ENCODE results near the gene CHCHD3. TPM values are rescaled to one million over a fixed set of nuclear protein-coding genes. Genes with fewer than 3 reads are reported as not detected.

The CHCHD3 gene
- total and polyA plus RNA-seq, 9 of the 15 experiments (the other 6 are each of a cell fraction or from before 2014, with no cell fraction given): 66.2 to 279 (median 204) TPM

DNA sequence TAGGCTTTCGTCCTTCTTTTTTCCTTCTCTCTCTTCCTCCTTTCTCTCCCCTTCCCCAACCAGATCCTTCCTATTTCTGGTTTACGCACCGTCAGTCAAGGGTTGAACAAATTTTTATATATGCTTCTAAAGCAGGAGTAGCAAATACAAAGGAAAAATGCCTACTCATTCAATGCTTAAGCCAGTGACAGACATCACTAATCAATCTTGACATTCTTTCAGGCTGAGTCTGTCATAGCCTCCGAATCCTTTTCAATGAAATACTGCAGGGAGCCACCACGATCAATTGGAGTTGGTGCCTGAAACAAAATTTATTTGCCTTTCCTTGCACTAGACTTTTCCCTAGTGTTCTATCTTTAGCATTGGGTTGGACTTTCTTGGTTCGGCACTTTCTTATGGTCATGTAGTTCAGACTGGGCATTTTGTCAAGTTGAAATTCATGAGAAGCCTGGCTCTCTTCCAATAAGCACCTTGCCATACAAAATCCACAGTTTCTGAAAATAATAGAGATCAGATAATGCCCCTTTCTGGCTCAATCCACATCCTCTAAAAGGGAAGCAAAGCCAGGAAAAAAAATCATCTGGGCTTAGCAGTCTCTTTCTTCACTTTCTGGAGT lies 266.1 kb downstream of the CHCHD3 start:
- Histone ChIP-seq H3K27me3 (ENCODE audit: control insufficient read depth in 2 of 2, insufficient read depth in 2 of 2, low read length in 2 of 2) (no peaks in the 10 kb centered on the region), H3K4me1 (replicated peaks in 1 of 2; ENCODE audit: control insufficient read depth in 2 of 2, insufficient read depth in 2 of 2, low read length in 2 of 2) (peaks cover 3 to 5% of the 10 kb centered on the region in 2 experiments; a peak in 2 of 5 replicates), H3K4me3 (no peak overlapping the region), H2AFZ (ENCODE audit: low read depth, low read length) (no peak overlapping the region), H3K27ac (ENCODE audit: extremely low read depth, low read depth, low read length) (peak overlapping the region; percentile 5; the same call in 1 of the 3 replicates), H3K4me2 (ENCODE audit: insufficient read depth, low read length) (no peak overlapping the region), H4K20me1 (replicated peaks; ENCODE audit: control insufficient read depth, insufficient read depth, low read length) (peaks cover 4% of the 10 kb centered on the region; the same call in 1 of the 2 replicates), H3K9me1 (ENCODE audit: control insufficient read depth, insufficient read depth, low read length) (no peaks in the 10 kb centered on the region), H3K9me3 (replicated peaks; ENCODE audit: control insufficient read depth, insufficient read depth, low read depth, low read length) (no peaks in the 10 kb centered on the region), H3K36me3 (ENCODE audit: control insufficient read depth, insufficient read depth, low read length) (peaks cover 7% of the 10 kb centered on the region; the same call in 2 of the 3 replicates), H3K79me2 (ENCODE audit: control insufficient read depth, insufficient read depth, low read length) (no peaks in the 10 kb centered on the region), H3K9ac (ENCODE audit: insufficient read depth in 1 of 2, low read depth in 2 of 2, low read length in 2 of 2) (no peak overlapping the region)
- peak in 2 of 4 experiments; percentile 14 to 34 for DNase-seq (ENCODE audit: extremely low read depth in 1 of 4, low spot score in 3 of 4)
- 59% methylated on average over 6 of the region's 6 CpGs for WGBS (ENCODE audit: insufficient coverage, low coverage, missing lambda C conversion rate)
- ChIA-PET CTCF (ENCODE audit: low intra/inter-chr PET ratio) (no interaction called here), POLR2A (no interaction called here)
- no TSS peak for BruUV-seq (replicated peaks)
- peak; percentile 88 for ATAC-seq
- intact Hi-C loops (cut with micrococcal nuclease) (no loop called here), in situ Hi-C loops (cut with MboI) (no loop called here)
- peak; percentile 56 for FAIRE-seq
- TF ChIP-seq, protein P1, sequence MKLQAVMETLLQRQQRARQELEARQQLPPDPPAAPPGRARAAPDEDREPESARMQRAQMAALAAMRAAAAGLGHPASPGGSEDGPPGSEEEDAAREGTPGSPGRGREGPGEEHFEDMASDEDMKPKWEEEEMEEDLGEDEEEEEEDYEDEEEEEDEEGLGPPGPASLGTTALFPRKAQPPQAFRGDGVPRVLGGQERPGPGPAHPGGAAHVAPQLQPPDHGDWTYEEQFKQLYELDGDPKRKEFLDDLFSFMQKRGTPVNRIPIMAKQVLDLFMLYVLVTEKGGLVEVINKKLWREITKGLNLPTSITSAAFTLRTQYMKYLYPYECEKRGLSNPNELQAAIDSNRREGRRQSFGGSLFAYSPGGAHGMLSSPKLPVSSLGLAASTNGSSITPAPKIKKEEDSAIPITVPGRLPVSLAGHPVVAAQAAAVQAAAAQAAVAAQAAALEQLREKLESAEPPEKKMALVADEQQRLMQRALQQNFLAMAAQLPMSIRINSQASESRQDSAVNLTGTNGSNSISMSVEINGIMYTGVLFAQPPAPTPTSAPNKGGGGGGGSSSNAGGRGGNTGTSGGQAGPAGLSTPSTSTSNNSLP (IDR thresholded peaks at IDR 0.05; ENCODE audit: borderline replicate concordance, low read depth, low read length): no peak
- TF ChIP-seq MEIS2 (IDR thresholded peaks at IDR 0.05; ENCODE audit: partially characterized antibody) (peak; percentile 70), NR3C1 (CRISPR knock-in tag; IDR thresholded peaks at IDR 0.05) (no peak), NFE2 (IDR thresholded peaks at IDR 0.05; ENCODE audit: low read depth) (peak; percentile 93), MAFG (tag; conservative IDR thresholded peaks at IDR 0.05) (peak; percentile 88), ZNF584 (CRISPR knock-in tag; IDR thresholded peaks at IDR 0.05; ENCODE audit: low read depth) (no peak), PHF8 (IDR thresholded peaks at IDR 0.05; ENCODE audit: borderline replicate concordance, low read length) (0 out of 2 replicates have a peak, but pooled peaks have one; percentile 6), JUND (IDR thresholded peaks at IDR 0.05; ENCODE audit: borderline replicate concordance, low read depth, low read length) (0 out of 2 replicates have a peak, but pooled peaks have one; percentile 16), JUND (tag; IDR thresholded peaks at IDR 0.05; ENCODE audit: borderline replicate concordance, low read depth, low read length) (peak; percentile 56; the same call in 1 of the 3 replicates), NR2C2 (CRISPR knock-in tag; IDR thresholded peaks at IDR 0.05) (no peak), NR2C2 (tag; IDR thresholded peaks at IDR 0.05) (no peak), NFE2L1 (tag; IDR thresholded peaks at IDR 0.05; ENCODE audit: borderline replicate concordance, low read depth) (peak; percentile 15; the same call in 1 of the 2 replicates), ZNF12 (CRISPR knock-in tag; IDR thresholded peaks at IDR 0.05) (no peak)

Data from K562 (cell line).